Activated CD4-positive, alpha-beta T cell treated with anti-CD3 and anti-CD28 coated beads, Interleukin-2, Interleukin-4, amounts not matched to agents 100 ng/mL and 50 ng/mL, durations not matched to agents 16 hours and 8 hours (primary cell): ENCODE measurements around the gene SNX21.
"Not testable (repeated sequence)": the region's sequence is repeated elsewhere in the genome, so short reads cannot be mapped to it uniquely, and the experiment has no call there.

Experiments
- DNase-seq: peaks from one replicate; pipeline ENCODE4 v3.0.0-alpha.2; 2020; ENCODE audit warnings: low spot score

Gene SNX21

GRCh38 chr20:45850926-45851325, 17.3 kb downstream of the SNX21 start:
- DNase-seq: no peak

GRCh38 chr20:45851501-45851900, 17.9 kb downstream of the SNX21 start:
- DNase-seq: no peak

- no peak for DNase-seq
Observed at GRCh38 chr20:45852326-45852725, 18.7 kb downstream of the SNX21 start.

GRCh38 chr20:45853484-45853883, 19.9 kb downstream of the SNX21 start:
- no peak for DNase-seq

- peak; percentile 100 for DNase-seq
Observed at GRCh38 chr20:45857114-45857881, 23.7 kb downstream of the SNX21 start, which contains the start of the genes ACOT8 and ZSWIM3. ACOT8 (minus strand) TSS chr20:45857392; CDS start chr20:45857315, 77 bp downstream. ZSWIM3 (plus strand) TSS chr20:45857614; CDS start chr20:45857826, 212 bp downstream.

- peak; percentile 58 for DNase-seq
Observed at GRCh38 chr20:45857882-45858216, 24.2 kb downstream of the SNX21 start.

- no peak for DNase-seq
Observed at GRCh38 chr20:45859916-45860315, 26.3 kb downstream of the SNX21 start.

GRCh38 chr20:45860560-45861220, 27.1 kb downstream of the SNX21 start:
- DNase-seq: no peak

- DNase-seq: no peak
Observed at GRCh38 chr20:45861221-45862075, 27.8 kb downstream of the SNX21 start.

- DNase-seq: no peak
Observed at GRCh38 chr20:45863543-45864470, 30.2 kb downstream of the SNX21 start.

- no peak for DNase-seq
Observed at GRCh38 chr20:45866454-45866853, 32.9 kb downstream of the SNX21 start.

GRCh38 chr20:45867136-45867818, 33.7 kb downstream of the SNX21 start:
- no peak for DNase-seq

- no peak for DNase-seq
Observed at GRCh38 chr20:45867819-45868176, 34.2 kb downstream of the SNX21 start.

- DNase-seq: no peak
Observed at GRCh38 chr20:45872626-45873025, 39.0 kb downstream of the SNX21 start.

GRCh38 chr20:45873409-45874103, 40.0 kb downstream of the SNX21 start:
- DNase-seq: no peak

- not testable (repeated sequence) for DNase-seq
Observed at GRCh38 chr20:45874104-45874481, 40.5 kb downstream of the SNX21 start.

- DNase-seq: no peak
Observed at GRCh38 chr20:45874576-45874975, 41.0 kb downstream of the SNX21 start.

GRCh38 chr20:45878076-45878761, 44.6 kb downstream of the SNX21 start:
- DNase-seq: no peak

- DNase-seq: peak; percentile 99
Observed at GRCh38 chr20:45880988-45881788, 47.6 kb downstream of the SNX21 start, which contains the start of gene ZSWIM1. ZSWIM1 (plus strand) TSS chr20:45881227; CDS start chr20:45882593, 1,366 bp downstream.
